Measurements from ENCODE around the gene RCAN2. TPM values are rescaled to one million over a fixed set of nuclear protein-coding genes. Genes with fewer than 3 reads are reported as not detected.

The RCAN2 gene
- total RNA-seq, 2 donors from 2014 or later, result 96.5 to 210 TPM

DNA sequence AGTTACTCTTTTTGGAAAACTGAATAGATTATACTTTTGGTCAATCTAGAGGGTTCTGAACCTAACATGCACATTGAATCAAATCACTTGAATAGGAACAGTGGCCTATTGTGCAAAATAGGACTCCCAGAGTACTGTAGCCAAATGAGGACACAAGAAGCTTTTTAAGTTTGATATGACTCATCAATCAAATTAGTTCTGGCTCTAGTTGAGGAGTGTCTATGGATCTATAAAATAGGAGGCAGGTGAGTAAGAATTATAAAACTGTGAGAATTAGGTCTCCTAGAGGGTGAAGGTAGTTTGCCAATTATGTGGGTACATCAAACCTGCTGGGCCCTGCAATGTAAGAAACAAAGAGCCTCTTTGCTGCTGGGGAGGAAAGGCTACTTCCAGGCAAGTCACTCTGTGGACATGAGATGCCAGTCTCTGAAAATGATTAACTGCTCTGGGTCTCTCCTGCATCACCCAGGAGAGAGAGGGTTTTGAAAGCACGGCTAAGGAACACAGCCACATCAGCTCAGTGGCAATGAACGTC, 112.3 kb downstream of the RCAN2 start:
- Histone ChIP-seq H3K27me3 (no peaks in the 10 kb centered on the region), H3K4me3 (no peak overlapping the region), H3K9me3 (no peaks in the 10 kb centered on the region), H3K4me1 (peaks cover 0 to 58% of the 10 kb centered on the region in 2 donors), H3K27ac (no peak overlapping the region), H3K36me3 (no peaks in the 10 kb centered on the region)
- DNase-seq (ENCODE audit: low spot score), result no peak
- TF ChIP-seq, protein P1, sequence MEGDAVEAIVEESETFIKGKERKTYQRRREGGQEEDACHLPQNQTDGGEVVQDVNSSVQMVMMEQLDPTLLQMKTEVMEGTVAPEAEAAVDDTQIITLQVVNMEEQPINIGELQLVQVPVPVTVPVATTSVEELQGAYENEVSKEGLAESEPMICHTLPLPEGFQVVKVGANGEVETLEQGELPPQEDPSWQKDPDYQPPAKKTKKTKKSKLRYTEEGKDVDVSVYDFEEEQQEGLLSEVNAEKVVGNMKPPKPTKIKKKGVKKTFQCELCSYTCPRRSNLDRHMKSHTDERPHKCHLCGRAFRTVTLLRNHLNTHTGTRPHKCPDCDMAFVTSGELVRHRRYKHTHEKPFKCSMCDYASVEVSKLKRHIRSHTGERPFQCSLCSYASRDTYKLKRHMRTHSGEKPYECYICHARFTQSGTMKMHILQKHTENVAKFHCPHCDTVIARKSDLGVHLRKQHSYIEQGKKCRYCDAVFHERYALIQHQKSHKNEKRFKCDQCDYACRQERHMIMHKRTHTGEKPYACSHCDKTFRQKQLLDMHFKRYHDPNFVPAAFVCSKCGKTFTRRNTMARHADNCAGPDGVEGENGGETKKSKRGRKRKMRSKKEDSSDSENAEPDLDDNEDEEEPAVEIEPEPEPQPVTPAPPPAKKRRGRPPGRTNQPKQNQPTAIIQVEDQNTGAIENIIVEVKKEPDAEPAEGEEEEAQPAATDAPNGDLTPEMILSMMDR (IDR thresholded peaks at IDR 0.05), result no peak

DNA sequence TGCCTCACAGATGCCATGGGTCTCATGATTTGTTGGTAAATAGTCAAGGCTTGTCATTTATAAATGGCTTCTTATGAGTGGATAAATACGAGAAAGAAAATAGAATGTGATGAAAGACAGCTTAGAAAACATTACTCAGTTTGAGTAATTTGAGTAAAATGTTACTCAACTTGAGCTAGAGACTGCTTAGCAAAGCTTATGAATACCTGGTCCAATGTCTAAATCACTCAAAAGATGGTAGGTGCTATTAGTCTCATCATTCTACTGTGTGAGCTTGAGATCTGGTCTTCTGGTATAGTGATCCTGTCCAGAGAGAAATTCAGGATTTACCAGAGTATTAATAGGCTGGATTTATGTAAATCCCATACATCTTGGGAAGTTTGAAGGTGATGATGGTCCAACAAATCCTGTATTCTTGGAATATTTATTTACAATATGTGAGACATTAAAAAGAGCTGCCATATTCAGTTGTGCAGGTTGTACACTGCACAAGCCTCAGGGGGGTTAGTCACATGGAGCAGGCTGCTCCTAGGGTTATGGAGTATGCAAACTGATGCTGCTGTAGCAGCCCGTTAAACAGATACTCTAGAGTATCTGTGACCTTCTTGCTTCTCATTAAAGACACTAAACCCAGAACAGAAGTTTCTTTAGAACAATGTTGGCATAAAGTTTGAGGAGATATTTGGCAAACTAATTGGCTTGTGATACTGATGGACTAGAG, 112.9 kb downstream of the RCAN2 start:
- TF ChIP-seq, protein P1 (IDR thresholded peaks at IDR 0.05), result no peak
- H3K4me1 ChIP-seq, result peaks cover 0 to 58% of the 10 kb centered on the region in 2 donors
- DNase-seq (ENCODE audit: low spot score), result no peak
- H3K27me3 ChIP-seq, result no peaks in the 10 kb centered on the region
- no peak overlapping the region for H3K27ac ChIP-seq
- no peak overlapping the region for H3K4me3 ChIP-seq
- no peaks in the 10 kb centered on the region for H3K36me3 ChIP-seq
- no peaks in the 10 kb centered on the region for H3K9me3 ChIP-seq

DNA sequence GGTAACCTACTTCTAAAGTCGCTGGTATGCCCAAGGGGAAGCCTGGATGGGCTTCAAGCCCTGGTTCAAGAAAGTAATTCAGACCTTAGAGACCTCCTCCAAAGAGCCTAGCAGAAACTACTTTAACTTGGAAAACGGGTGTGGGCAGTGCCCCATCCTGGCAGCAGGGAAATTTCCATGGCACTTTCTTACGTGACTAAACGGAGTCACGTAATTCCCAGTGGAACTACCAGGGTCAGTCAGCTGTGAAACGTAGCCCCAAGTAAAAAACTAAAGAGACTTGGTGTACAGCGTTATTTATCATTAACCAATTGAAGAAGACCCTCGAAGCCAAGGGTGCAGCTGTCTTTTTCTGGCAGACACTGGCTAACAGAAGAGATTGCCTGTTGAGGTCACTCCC, 114.0 kb downstream of the RCAN2 start:
- Histone ChIP-seq H3K4me1 (peaks cover 0 to 51% of the 10 kb centered on the region in 2 donors), H3K36me3 (no peaks in the 10 kb centered on the region), H3K9me3 (no peaks in the 10 kb centered on the region), H3K27ac (peak overlapping the region in 1 of 2 donors; percentile 5), H3K4me3 (no peak overlapping the region), H3K27me3 (no peaks in the 10 kb centered on the region)
- TF ChIP-seq, protein P1 (IDR thresholded peaks at IDR 0.05), result no peak
- no peak for DNase-seq (ENCODE audit: low spot score)

DNA sequence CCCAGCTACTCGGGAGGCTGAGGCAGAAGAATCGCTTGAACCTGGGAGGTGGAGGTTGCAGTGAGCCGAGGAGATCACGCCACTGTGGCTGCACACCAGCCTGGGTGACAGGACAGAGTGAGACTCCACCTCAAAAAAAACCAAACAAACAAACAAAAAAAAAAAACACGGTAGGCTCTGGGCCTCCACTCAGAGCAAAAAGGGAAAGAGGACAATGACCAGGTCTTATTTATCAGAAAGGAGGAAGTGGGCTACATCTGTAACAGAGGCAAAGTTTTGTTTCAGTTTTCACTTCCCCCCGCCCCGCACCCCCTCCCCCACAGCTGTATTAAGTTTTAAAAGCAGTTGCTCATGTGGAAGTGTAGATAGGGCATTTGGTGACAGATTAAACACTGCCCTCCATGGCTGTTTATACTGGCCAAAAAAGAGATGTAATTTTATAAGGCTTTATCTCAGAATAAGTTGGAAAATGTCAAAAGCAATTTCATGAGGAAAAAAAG, 114.6 kb downstream of the RCAN2 start:
- H3K27me3 ChIP-seq, result no peaks in the 10 kb centered on the region
- H3K4me3 ChIP-seq, result no peak overlapping the region
- DNase-seq (ENCODE audit: low spot score), result no peak
- no peaks in the 10 kb centered on the region for H3K36me3 ChIP-seq
- H3K4me1 ChIP-seq, result peaks cover 0 to 47% of the 10 kb centered on the region in 2 donors
- peak overlapping the region in 1 of 2 donors; percentile 5 for H3K27ac ChIP-seq
- TF ChIP-seq, protein P1 (IDR thresholded peaks at IDR 0.05), result no peak
- no peaks in the 10 kb centered on the region for H3K9me3 ChIP-seq

DNA sequence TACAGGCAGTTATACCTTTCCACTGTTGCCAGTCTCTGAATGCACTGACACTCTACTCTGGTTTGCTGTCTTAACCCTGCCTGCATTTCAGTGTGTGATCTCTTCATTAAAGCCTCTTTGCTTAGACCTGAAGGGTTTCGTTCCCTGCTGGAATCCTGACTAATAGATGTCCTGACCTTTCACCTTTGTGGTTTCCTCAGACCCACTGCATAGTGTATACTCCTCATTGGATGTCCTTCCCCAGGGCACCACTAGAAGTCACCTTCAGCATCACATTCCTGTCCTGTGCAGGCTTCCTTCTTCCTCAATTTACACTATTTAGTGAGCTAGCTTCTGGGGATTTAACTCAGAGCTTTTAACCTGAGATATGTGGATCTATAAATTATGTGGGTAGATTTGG, 120.6 kb downstream of the RCAN2 start:
- no peak overlapping the region for H3K27ac ChIP-seq
- DNase-seq (ENCODE audit: low spot score), result no peak
- TF ChIP-seq, protein P1 (IDR thresholded peaks at IDR 0.05), result no peak
- H3K4me1 ChIP-seq, result peaks cover 0 to 14% of the 10 kb centered on the region in 2 donors
- H3K36me3 ChIP-seq, result no peaks in the 10 kb centered on the region
- no peaks in the 10 kb centered on the region for H3K9me3 ChIP-seq
- H3K27me3 ChIP-seq, result no peaks in the 10 kb centered on the region
- H3K4me3 ChIP-seq, result no peak overlapping the region

Data from right atrium auricular region (tissue), 2 donors.